ENCODE measurements around the gene ZC2HC1C. TPM values are rescaled to one million over a fixed set of nuclear protein-coding genes. Genes with fewer than 3 reads are reported as not detected.

ZC2HC1C gene
- total RNA-seq, 1 experiment from 2014 or later, result 1.4 TPM

DNA sequence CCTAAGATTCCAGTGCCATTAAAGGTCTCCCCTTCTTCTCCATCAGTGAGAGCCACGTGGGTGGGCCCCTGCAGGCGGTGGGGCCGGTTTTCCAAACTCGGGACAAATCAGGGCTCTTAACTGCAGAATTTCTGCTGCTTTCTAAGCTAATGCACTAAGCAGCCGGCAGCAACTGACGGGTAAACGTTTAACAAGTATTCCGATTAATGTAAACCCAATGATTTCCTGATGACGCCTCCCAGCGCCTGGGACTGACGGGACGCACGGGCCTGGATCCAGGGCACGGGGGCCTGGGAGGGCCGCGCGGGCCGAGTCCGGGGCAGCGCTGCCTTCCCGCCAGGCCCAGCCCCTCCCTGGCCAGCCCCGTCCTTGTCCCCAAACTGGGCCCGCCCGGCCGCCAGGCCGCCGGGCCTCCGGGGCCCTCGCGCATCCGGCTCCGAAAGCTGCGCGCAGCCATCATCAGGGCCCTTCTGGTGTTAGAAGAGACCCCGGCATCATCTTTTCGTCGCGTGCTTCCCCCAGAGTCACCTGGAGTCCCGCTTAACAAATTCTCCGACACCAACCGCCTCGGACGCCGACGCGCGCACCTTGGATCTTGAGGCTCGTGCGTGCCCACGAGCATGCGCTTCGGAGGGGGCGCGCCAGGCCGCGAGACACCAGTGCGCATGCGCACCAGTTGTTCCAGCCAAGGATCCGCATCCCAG, 18.4 kb upstream of the ZC2HC1C start, which contains the start of gene MLH3:
MLH3 (minus strand) TSS at position 616 of the 704 bp plus-strand sequence. CDS start 1,812 bp downstream, outside the sequence.
- H4K5ac ChIP-seq (ENCODE audit: insufficient read length, low read depth, low read length), result no peak within 1 kb of the TSS
- H3K79me2 ChIP-seq (ENCODE audit: insufficient read depth, low read length), result no peaks in the 10 kb centered on the region
- H3K23me2 ChIP-seq (ENCODE audit: insufficient read length, low read depth, low read length, poor library complexity, severe bottlenecking), result peaks cover 3% of the 10 kb centered on the region
- H3K9me3 ChIP-seq (ENCODE audit: control insufficient read depth, low read depth, low read length), result no peaks in the 10 kb centered on the region
- H4K20me1 ChIP-seq (ENCODE audit: control insufficient read depth, insufficient read depth, insufficient read length), result no peaks in the 10 kb centered on the region
- H3K27me3 Mint-ChIP-seq (ENCODE audit: low read depth), result no peaks in the 10 kb centered on the region
- peak within 1 kb of the TSS; percentile 80 to 88 for H3K4me3 Mint-ChIP-seq
- peak within 1 kb of the TSS; percentile 69 for H3K9ac ChIP-seq (ENCODE audit: extremely low read depth, insufficient read length, low read length)
- peak; percentile 90 for DNase-seq
- H2BK20ac ChIP-seq (ENCODE audit: low read depth, low read length, poor library complexity, severe bottlenecking), result no peak within 1 kb of the TSS
- H3K27ac Mint-ChIP-seq, result peak within 1 kb of the TSS; percentile 69 to 92 (median 76); a peak in 4 of 7 replicates
- no peak within 1 kb of the TSS for H2BK5ac ChIP-seq (ENCODE audit: insufficient read length, low read length)
- no peak within 1 kb of the TSS for H3K23ac ChIP-seq (ENCODE audit: insufficient read length, low read depth, low read length)
- peak within 1 kb of the TSS; percentile 0 for H2BK120ac ChIP-seq (ENCODE audit: low read depth, low read length, poor library complexity, severe bottlenecking)
- no peaks in the 10 kb centered on the region; a peak in 1 of 4 replicates for H3K4me1 Mint-ChIP-seq
- H3K4ac ChIP-seq (ENCODE audit: low read depth, low read length), result no peak within 1 kb of the TSS; the same call in 1 of the 2 replicates
- peak within 1 kb of the TSS; percentile 59 for H3K4me2 ChIP-seq (ENCODE audit: insufficient read depth, insufficient read length, low read length)
- TF ChIP-seq CTCF (conservative IDR thresholded peaks at IDR 0.05), result no peak
- H3K27ac ChIP-seq (ENCODE audit: insufficient read length, low read depth, low read length), result peak within 1 kb of the TSS; percentile 0
- H3K14ac ChIP-seq (ENCODE audit: insufficient read depth, low read length), result peak within 1 kb of the TSS; percentile 90
- H4K91ac ChIP-seq (ENCODE audit: insufficient read length, low read depth, low read length), result no peak within 1 kb of the TSS
- 0 out of 2 replicates have a peak, but pooled peaks cover 2% of the 10 kb centered on the region for H3K4me1 ChIP-seq (ENCODE audit: insufficient read depth, low read length)
- WGBS (ENCODE audit: extremely low coverage, insufficient read length, low lambda C conversion rate), result no CpG with 5 or more reads among the region's 59 CpGs
- no peaks in the 10 kb centered on the region for H3K27me3 ChIP-seq (ENCODE audit: insufficient read depth, low read length)
- H2BK15ac ChIP-seq (ENCODE audit: low read depth, low read length), result no peak within 1 kb of the TSS; the same call in 1 of the 2 replicates
- H2BK12ac ChIP-seq (ENCODE audit: insufficient read length, low read depth, low read length), result no peak within 1 kb of the TSS
- no peak within 1 kb of the TSS for H3T11ph ChIP-seq (ENCODE audit: low read length)
- H3K9me3 Mint-ChIP-seq, result no peaks in the 10 kb centered on the region; a peak in 1 of 5 replicates
- peak within 1 kb of the TSS; percentile 76 for H3K18ac ChIP-seq (ENCODE audit: insufficient read length, low read depth, low read length)
- H3K36me3 Mint-ChIP-seq (ENCODE audit: insufficient read depth in 1 of 3, low read depth in 3 of 3), result peaks cover 0 to 22% (median 4%) of the 10 kb centered on the region in 3 experiments; a peak in 4 of 7 replicates
- no peak within 1 kb of the TSS for H4K8ac ChIP-seq (replicated peaks; ENCODE audit: insufficient read length, low read depth, low read length)
- H2AFZ ChIP-seq (ENCODE audit: low read length), result no peak within 1 kb of the TSS
- no peak within 1 kb of the TSS for H3K56ac ChIP-seq (ENCODE audit: insufficient read length, low read depth, low read length)
- no peak within 1 kb of the TSS for H2AK5ac ChIP-seq (ENCODE audit: insufficient read length, low read length)
- peaks cover 3% of the 10 kb centered on the region for H3K79me1 ChIP-seq (ENCODE audit: insufficient read depth, low read depth, low read length, poor library complexity, severe bottlenecking)
